ENCODE measurements around the gene BRD3OS.

DNA sequence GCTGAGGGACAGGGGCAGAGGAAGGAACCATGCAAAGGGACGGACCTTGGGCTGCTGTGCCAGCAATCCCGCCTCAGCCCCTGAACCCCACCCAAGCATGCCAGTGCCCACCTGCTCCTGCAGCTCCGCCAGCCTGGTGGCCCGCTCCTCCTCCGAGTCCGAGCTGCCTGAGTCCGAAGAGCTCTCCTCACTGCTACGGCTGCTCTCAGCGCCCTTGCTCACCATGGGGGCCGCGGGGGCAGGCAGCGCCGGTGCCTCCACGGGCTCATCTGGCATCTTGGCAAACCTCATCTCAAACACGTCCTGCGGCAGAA, 16.3 kb downstream of the BRD3OS start:
- TF ChIP-seq, protein P1, sequence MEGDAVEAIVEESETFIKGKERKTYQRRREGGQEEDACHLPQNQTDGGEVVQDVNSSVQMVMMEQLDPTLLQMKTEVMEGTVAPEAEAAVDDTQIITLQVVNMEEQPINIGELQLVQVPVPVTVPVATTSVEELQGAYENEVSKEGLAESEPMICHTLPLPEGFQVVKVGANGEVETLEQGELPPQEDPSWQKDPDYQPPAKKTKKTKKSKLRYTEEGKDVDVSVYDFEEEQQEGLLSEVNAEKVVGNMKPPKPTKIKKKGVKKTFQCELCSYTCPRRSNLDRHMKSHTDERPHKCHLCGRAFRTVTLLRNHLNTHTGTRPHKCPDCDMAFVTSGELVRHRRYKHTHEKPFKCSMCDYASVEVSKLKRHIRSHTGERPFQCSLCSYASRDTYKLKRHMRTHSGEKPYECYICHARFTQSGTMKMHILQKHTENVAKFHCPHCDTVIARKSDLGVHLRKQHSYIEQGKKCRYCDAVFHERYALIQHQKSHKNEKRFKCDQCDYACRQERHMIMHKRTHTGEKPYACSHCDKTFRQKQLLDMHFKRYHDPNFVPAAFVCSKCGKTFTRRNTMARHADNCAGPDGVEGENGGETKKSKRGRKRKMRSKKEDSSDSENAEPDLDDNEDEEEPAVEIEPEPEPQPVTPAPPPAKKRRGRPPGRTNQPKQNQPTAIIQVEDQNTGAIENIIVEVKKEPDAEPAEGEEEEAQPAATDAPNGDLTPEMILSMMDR (IDR thresholded peaks at IDR 0.05): no peak
- TF ChIP-seq POLR2AphosphoS5 (IDR thresholded peaks at IDR 0.05; ENCODE audit: low read depth, low read length) (no peak), YY1 (IDR thresholded peaks at IDR 0.05; ENCODE audit: low read depth) (no peak), EP300 (IDR thresholded peaks at IDR 0.05; ENCODE audit: borderline replicate concordance in 1 of 2, low read depth in 1 of 2, low read length in 1 of 2) (no peak), TEAD4 (IDR thresholded peaks at IDR 0.05; ENCODE audit: borderline replicate concordance, insufficient read depth) (no peak), RAD21 (IDR thresholded peaks at IDR 0.05; ENCODE audit: low read length) (no peak)
- TF ChIP-seq, protein P2, sequence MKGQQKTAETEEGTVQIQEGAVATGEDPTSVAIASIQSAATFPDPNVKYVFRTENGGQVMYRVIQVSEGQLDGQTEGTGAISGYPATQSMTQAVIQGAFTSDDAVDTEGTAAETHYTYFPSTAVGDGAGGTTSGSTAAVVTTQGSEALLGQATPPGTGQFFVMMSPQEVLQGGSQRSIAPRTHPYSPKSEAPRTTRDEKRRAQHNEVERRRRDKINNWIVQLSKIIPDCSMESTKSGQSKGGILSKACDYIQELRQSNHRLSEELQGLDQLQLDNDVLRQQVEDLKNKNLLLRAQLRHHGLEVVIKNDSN (IDR thresholded peaks at IDR 0.05; ENCODE audit: borderline replicate concordance, low read depth): no peak
- TF ChIP-seq, protein P3, sequence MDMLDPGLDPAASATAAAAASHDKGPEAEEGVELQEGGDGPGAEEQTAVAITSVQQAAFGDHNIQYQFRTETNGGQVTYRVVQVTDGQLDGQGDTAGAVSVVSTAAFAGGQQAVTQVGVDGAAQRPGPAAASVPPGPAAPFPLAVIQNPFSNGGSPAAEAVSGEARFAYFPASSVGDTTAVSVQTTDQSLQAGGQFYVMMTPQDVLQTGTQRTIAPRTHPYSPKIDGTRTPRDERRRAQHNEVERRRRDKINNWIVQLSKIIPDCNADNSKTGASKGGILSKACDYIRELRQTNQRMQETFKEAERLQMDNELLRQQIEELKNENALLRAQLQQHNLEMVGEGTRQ (IDR thresholded peaks at IDR 0.05; ENCODE audit: borderline replicate concordance, low read depth, low read length): no peak
